RWPE2 (cell line): ENCODE data around the gene MSH6.

Experiments
- ATAC-seq: fragments of 200-7000 bp; cut with Tn5 transposase; 3 replicates; pipeline ENCODE4 v1.9.1; 2021; ENCODE audit warnings: low read depth
- DNase-seq: peaks from one replicate; pipeline ENCODE4 v3.0.0-alpha.2; 2020; ENCODE audit warnings: low spot score
- H3K27ac ChIP-seq: fragments of 450-650 bp; 2 replicates; pipeline ENCODE4 v1.5.1; 2017; ENCODE audit warnings: mild to moderate bottlenecking; ENCODE audit not compliant: poor library complexity, severe bottlenecking
- H3K27me3 ChIP-seq: fragments of 250-450 bp; sonication (Bioruptor Pico); 2 replicates; pipeline ENCODE4 v1.5.1; 2021; ENCODE audit warnings: mild to moderate bottlenecking, moderate library complexity; ENCODE audit not compliant: insufficient read depth, poor library complexity, severe bottlenecking
- H3K36me3 ChIP-seq: fragments of 250-450 bp; sonication (Bioruptor Pico); 2 replicates; pipeline ENCODE4 v1.5.1; 2020; ENCODE audit warnings: low read depth, mild to moderate bottlenecking, moderate library complexity
- H3K4me1 ChIP-seq: fragments of 250-450 bp; sonication (Bioruptor Pico); 2 replicates; pipeline ENCODE4 v1.5.1; 2021; ENCODE audit warnings: mild to moderate bottlenecking, moderate library complexity; ENCODE audit not compliant: insufficient read depth, poor library complexity, severe bottlenecking
- H3K4me3 ChIP-seq: fragments of 250-450 bp; sonication (Bioruptor Pico); 2 replicates; pipeline ENCODE4 v1.5.1; 2021; ENCODE audit warnings: mild to moderate bottlenecking, moderate library complexity; ENCODE audit not compliant: severe bottlenecking
- H3K9me3 ChIP-seq: fragments of 250-450 bp; sonication (Bioruptor Pico); 2 replicates; pipeline ENCODE4 v1.5.1; 2021; ENCODE audit warnings: mild to moderate bottlenecking, moderate library complexity; ENCODE audit not compliant: severe bottlenecking
- TF ChIP-seq, protein P1 (sequence below): fragments of 450-650 bp; IDR thresholded peaks from one replicate; pipeline ENCODE4 v1.5.1; 2017; ENCODE audit warnings: mild to moderate bottlenecking, moderate library complexity; ENCODE audit not compliant: poor library complexity, severe bottlenecking

MSH6 gene

DNA sequence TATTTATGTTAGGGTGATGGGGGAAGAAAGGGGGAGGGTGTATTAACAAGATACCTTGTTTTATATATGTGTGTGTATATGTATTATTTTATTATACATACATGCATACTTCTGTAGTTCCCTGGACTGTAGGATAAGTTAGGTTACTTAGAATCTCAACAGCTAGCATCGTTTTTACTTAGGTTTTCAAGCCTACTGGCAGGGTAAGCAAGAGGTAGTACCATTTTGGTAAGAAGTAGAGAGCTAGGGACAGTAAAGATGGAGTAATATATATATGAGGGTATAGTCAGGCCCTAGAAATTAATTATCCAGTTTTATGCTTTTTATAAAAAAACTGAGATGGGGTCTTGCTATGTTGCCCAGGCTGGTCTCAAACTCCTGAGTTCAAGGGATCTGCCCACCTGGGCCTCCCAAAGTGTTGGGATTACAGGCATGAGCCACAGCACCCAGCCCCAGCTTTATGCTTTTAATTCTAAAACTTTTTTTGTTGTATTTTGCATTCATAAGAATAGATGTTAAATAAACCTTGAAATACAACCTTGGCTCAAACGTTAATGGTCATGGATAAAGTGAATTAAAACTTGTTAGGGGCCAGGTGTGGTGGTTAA lies 13.2 kb downstream of the MSH6 start:
- no peaks in the 10 kb centered on the region for H3K4me1 ChIP-seq
- H3K4me3 ChIP-seq: no peak overlapping the region
- no peaks in the 10 kb centered on the region for H3K9me3 ChIP-seq
- DNase-seq: no peak
- H3K27ac ChIP-seq: no peak overlapping the region
- ATAC-seq: no peak
- no peaks in the 10 kb centered on the region for H3K27me3 ChIP-seq
- TF ChIP-seq, protein P1, sequence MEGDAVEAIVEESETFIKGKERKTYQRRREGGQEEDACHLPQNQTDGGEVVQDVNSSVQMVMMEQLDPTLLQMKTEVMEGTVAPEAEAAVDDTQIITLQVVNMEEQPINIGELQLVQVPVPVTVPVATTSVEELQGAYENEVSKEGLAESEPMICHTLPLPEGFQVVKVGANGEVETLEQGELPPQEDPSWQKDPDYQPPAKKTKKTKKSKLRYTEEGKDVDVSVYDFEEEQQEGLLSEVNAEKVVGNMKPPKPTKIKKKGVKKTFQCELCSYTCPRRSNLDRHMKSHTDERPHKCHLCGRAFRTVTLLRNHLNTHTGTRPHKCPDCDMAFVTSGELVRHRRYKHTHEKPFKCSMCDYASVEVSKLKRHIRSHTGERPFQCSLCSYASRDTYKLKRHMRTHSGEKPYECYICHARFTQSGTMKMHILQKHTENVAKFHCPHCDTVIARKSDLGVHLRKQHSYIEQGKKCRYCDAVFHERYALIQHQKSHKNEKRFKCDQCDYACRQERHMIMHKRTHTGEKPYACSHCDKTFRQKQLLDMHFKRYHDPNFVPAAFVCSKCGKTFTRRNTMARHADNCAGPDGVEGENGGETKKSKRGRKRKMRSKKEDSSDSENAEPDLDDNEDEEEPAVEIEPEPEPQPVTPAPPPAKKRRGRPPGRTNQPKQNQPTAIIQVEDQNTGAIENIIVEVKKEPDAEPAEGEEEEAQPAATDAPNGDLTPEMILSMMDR: no peak
- H3K36me3 ChIP-seq: peaks cover 93% of the 10 kb centered on the region

DNA sequence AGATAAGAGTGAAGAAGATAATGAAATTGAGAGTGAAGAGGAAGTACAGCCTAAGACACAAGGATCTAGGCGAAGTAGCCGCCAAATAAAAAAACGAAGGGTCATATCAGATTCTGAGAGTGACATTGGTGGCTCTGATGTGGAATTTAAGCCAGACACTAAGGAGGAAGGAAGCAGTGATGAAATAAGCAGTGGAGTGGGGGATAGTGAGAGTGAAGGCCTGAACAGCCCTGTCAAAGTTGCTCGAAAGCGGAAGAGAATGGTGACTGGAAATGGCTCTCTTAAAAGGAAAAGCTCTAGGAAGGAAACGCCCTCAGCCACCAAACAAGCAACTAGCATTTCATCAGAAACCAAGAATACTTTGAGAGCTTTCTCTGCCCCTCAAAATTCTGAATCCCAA lies 15.7 kb downstream of the MSH6 start:
- Histone ChIP-seq H3K4me1 (no peaks in the 10 kb centered on the region), H3K4me3 (no peak overlapping the region), H3K27ac (no peak overlapping the region), H3K27me3 (no peaks in the 10 kb centered on the region), H3K9me3 (no peaks in the 10 kb centered on the region), H3K36me3 (peaks cover 98% of the 10 kb centered on the region)
- DNase-seq (no peak), ATAC-seq (no peak)
- TF ChIP-seq, protein P1: no peak

DNA sequence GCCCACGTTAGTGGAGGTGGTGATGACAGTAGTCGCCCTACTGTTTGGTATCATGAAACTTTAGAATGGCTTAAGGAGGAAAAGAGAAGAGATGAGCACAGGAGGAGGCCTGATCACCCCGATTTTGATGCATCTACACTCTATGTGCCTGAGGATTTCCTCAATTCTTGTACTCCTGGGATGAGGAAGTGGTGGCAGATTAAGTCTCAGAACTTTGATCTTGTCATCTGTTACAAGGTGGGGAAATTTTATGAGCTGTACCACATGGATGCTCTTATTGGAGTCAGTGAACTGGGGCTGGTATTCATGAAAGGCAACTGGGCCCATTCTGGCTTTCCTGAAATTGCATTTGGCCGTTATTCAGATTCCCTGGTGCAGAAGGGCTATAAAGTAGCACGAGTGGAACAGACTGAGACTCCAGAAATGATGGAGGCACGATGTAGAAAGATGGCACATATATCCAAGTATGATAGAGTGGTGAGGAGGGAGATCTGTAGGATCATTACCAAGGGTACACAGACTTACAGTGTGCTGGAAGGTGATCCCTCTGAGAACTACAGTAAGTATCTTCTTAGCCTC lies 16.2 kb downstream of the MSH6 start:
- ATAC-seq: no peak
- Histone ChIP-seq H3K4me3 (no peak overlapping the region), H3K27ac (no peak overlapping the region), H3K4me1 (no peaks in the 10 kb centered on the region), H3K36me3 (peaks cover 98% of the 10 kb centered on the region), H3K27me3 (no peaks in the 10 kb centered on the region), H3K9me3 (no peaks in the 10 kb centered on the region)
- TF ChIP-seq, protein P1: no peak
- DNase-seq: no peak

DNA sequence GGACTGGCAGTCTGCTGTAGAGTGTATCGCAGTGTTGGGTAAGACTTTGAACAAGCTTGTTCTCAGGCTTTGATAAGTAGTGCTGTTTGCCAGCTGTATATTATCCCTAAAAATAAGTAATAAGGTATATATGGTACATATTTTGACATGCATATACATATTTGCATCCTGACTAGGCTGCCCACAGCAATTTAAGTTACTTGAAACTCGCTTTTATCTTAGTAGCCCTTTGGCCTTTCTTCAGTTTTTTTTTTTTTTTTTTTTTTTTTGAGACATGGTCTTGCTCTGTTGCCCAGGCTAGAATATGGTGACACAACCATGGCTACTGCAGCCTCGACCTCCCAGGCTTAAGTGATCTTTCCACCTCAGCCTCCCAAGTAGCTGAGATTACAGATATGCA lies 18.2 kb downstream of the MSH6 start:
- Histone ChIP-seq H3K36me3 (peaks cover 100% of the 10 kb centered on the region), H3K27ac (no peak overlapping the region), H3K4me3 (no peak overlapping the region), H3K9me3 (no peaks in the 10 kb centered on the region), H3K4me1 (no peaks in the 10 kb centered on the region), H3K27me3 (no peaks in the 10 kb centered on the region)
- TF ChIP-seq, protein P1: no peak
- ATAC-seq: no peak
- DNase-seq: no peak

DNA sequence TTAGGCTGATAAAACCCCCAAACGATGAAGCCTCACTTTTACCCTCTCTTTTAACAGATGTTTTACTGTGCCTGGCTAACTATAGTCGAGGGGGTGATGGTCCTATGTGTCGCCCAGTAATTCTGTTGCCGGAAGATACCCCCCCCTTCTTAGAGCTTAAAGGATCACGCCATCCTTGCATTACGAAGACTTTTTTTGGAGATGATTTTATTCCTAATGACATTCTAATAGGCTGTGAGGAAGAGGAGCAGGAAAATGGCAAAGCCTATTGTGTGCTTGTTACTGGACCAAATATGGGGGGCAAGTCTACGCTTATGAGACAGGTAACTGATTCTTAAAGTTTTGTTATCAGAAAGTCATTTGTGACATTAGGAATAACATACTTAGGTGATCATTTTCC lies 20.4 kb downstream of the MSH6 start:
- DNase-seq (no peak), ATAC-seq (no peak)
- Histone ChIP-seq H3K9me3 (no peaks in the 10 kb centered on the region), H3K27ac (no peak overlapping the region), H3K4me3 (no peak overlapping the region), H3K27me3 (no peaks in the 10 kb centered on the region), H3K36me3 (peaks cover 100% of the 10 kb centered on the region), H3K4me1 (no peaks in the 10 kb centered on the region)
- TF ChIP-seq, protein P1: no peak
